Stimulated activated CD4-positive, alpha-beta T cell treated with anti-CD3 and anti-CD28 coated beads, Interleukin-4, amount 100 ng/mL, for 4 hours (primary cell): Measurements from ENCODE around the gene IGF1R.

Source experiments
- DNase-seq, 2 experiments: peaks; one replicate each; pipeline ENCODE4 v3.0.0-alpha.2; 2020

IGF1R gene

GRCh38 chr15:98730860-98731711 lies 82.7 kb downstream of the IGF1R start:
- no peak for DNase-seq

- no peak for DNase-seq
Measured at GRCh38 chr15:98731712-98732450, 83.5 kb downstream of the IGF1R start.

- no peak for DNase-seq
Measured at GRCh38 chr15:98733098-98733497, 84.8 kb downstream of the IGF1R start.

GRCh38 chr15:98734466-98735199 lies 86.3 kb downstream of the IGF1R start:
- DNase-seq, result no peak

- no peak for DNase-seq
Measured at GRCh38 chr15:98735304-98735703, 87.0 kb downstream of the IGF1R start.

- no peak for DNase-seq
Measured at GRCh38 chr15:98735895-98736617, 87.7 kb downstream of the IGF1R start.

GRCh38 chr15:98737159-98737558 lies 88.8 kb downstream of the IGF1R start:
- no peak for DNase-seq

- no peak for DNase-seq
Measured at GRCh38 chr15:98737721-98738120, 89.4 kb downstream of the IGF1R start.

GRCh38 chr15:98738689-98739401 lies 90.5 kb downstream of the IGF1R start:
- no peak for DNase-seq

GRCh38 chr15:98740295-98740694 lies 92.0 kb downstream of the IGF1R start:
- no peak for DNase-seq

- DNase-seq, result no peak
Measured at GRCh38 chr15:98740963-98741362, 92.6 kb downstream of the IGF1R start.

- DNase-seq, result no peak
Measured at GRCh38 chr15:98743177-98743576, 94.8 kb downstream of the IGF1R start.

GRCh38 chr15:98744506-98744905 lies 96.2 kb downstream of the IGF1R start:
- no peak for DNase-seq

- DNase-seq, result no peak
Measured at GRCh38 chr15:98745179-98745578, 96.8 kb downstream of the IGF1R start.

- DNase-seq, result no peak
Measured at GRCh38 chr15:98745650-98746374, 97.5 kb downstream of the IGF1R start.

- DNase-seq, result no peak
Measured at GRCh38 chr15:98746375-98747155, 98.2 kb downstream of the IGF1R start.

- DNase-seq, result no peak
Measured at GRCh38 chr15:98751767-98752166, 103.4 kb downstream of the IGF1R start.

GRCh38 chr15:98753726-98754656 lies 105.7 kb downstream of the IGF1R start:
- no peak for DNase-seq

GRCh38 chr15:98754657-98755022 lies 106.3 kb downstream of the IGF1R start:
- no peak for DNase-seq
